Muscle layer of colon (tissue), 2 donors: Measurements from ENCODE around the gene FCER1G.

Source experiments
- H3K27ac ChIP-seq: one replicate; pipeline ENCODE4 v1.7.0; 2013; ENCODE audit warnings: low read depth, mild to moderate bottlenecking, low read length, moderate library complexity
- H3K27me3 ChIP-seq, 2 donors: one replicate each; pipeline ENCODE4 v1.7.0; 2013; ENCODE audit warnings: low read length in 2 of 2, mild to moderate bottlenecking in 2 of 2; ENCODE audit not compliant: insufficient read depth in 2 of 2, control insufficient read depth in 1 of 2
- H3K36me3 ChIP-seq: one replicate; pipeline ENCODE4 v1.7.0; 2013; ENCODE audit warnings: mild to moderate bottlenecking, low read length; ENCODE audit not compliant: insufficient read depth
- H3K4me1 ChIP-seq: one replicate; pipeline ENCODE4 v1.7.0; 2013; ENCODE audit warnings: mild to moderate bottlenecking, low read length; ENCODE audit not compliant: insufficient read depth
- H3K4me3 ChIP-seq, 2 donors: one replicate each; pipeline ENCODE4 v1.7.0; 2013; ENCODE audit warnings: low read length in 2 of 2, low read depth in 1 of 2, mild to moderate bottlenecking in 1 of 2, moderate library complexity in 1 of 2
- H3K9ac ChIP-seq: one replicate; pipeline ENCODE4 v1.7.0; 2013; ENCODE audit warnings: low read length
- H3K9me3 ChIP-seq: one replicate; pipeline ENCODE4 v1.7.0; 2013; ENCODE audit warnings: mild to moderate bottlenecking, low read length
- donor health status: abdominal sarcoma.
- donor health status: Adenocarcinoma of cecum.

Gene FCER1G

DNA sequence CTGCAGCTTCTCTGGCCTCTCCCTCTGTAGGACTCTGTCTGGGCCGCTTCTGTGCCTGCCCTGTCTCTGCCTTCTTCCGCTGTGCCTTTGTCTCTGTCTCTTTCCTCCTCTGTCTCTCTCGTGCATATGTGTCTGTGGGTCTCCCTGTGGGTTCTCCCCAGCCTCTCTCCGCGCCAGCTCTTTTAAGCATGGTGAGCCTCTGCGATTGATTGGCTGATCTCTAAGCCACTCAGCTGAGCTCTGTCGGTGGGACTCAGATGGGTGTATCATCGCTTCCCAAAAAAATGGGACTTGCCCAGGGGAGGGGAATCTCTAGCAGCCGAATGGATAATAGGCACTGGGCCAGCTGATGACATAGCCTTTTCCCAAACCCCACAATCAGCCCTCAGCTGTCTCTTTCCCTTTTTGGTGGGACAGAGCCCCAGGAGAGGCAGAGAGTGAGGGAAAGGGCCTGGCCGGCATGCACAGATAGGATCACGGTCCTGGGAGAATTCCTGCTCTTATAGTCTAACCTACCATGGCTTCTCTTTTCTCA lies 16.1 kb upstream of the FCER1G start, which contains the start of gene ADAMTS4:
TSS of gene ADAMTS4 (minus strand) at position 158 of the 535 bp plus-strand sequence. CDS start 427 bp downstream, outside the sequence.
- Histone ChIP-seq H3K4me1 (peaks cover 73% of the 10 kb centered on the region), H3K36me3 (peaks cover 14% of the 10 kb centered on the region), H3K27me3 (no peaks in the 10 kb centered on the region), H3K9me3 (no peaks in the 10 kb centered on the region), H3K27ac (peak within 1 kb of the TSS; percentile 81), H3K4me3 (peak within 1 kb of the TSS; percentile 22 to 53), H3K9ac (peak within 1 kb of the TSS; percentile 50)

DNA sequence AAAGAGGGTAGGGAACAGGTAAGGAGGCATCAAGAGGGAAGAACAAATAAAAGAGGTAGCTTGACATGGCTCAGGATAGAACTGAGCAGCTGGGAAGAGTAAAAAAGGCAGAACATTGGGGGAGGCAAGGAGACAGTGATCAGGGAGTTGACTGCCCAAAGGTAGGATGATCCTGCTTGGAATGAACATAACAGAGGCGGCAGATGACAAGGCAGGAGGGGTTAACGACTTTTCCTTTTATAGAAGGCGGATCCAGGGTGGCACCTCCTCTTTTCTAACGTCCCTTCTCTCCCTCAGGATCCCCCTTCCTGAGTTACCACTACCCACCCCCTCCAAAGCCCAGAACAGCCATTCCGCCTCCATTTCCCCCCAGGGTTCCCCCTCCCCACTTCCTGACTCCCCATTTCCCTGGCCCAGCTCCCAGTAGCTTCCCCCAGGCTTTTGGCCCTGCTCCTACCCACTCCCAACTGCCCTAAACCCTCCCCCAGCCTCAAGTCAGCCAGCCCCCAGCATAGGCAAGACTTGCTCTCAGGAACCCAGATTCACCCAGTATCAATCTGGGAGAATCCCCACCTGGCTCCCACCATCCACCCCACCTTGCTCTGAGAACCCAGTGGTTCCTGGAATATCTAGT lies 15.5 kb upstream of the FCER1G start:
- H3K9me3 ChIP-seq, result no peaks in the 10 kb centered on the region
- H3K4me1 ChIP-seq, result peaks cover 77% of the 10 kb centered on the region
- no peak overlapping the region for H3K9ac ChIP-seq
- H3K27me3 ChIP-seq, result no peaks in the 10 kb centered on the region
- peaks cover 18% of the 10 kb centered on the region for H3K36me3 ChIP-seq
- peak overlapping the region; percentile 81 for H3K27ac ChIP-seq
- no peak overlapping the region for H3K4me3 ChIP-seq

DNA sequence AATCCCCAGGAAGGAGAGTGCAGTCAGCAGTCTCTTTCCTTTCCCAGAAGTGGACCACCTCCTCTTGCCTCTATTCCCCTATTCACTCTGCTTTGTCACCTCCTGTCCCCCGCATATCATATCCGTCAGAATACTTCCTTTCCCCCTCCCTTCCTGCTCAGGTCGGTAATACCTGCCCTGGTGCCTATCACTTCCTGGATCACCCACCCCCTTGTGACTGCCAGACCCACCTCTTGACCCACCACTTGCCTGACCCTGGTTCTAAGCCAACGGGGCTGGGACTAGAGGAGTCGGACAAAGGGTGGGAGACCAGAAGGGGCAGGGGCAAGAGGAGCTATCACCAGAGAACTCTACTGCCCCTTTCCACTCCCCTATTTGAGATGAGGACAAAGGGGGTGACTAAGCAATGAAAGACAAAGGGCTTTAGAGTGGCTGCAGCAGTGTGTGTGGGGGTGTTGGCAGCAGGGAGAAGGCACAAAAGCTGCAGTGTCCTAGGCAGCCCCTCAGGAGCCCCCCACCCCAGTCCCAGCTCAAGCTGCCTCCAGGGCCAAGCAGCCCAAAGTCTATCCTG lies 14.6 kb upstream of the FCER1G start:
- H3K27ac ChIP-seq, result peak overlapping the region; percentile 81

DNA sequence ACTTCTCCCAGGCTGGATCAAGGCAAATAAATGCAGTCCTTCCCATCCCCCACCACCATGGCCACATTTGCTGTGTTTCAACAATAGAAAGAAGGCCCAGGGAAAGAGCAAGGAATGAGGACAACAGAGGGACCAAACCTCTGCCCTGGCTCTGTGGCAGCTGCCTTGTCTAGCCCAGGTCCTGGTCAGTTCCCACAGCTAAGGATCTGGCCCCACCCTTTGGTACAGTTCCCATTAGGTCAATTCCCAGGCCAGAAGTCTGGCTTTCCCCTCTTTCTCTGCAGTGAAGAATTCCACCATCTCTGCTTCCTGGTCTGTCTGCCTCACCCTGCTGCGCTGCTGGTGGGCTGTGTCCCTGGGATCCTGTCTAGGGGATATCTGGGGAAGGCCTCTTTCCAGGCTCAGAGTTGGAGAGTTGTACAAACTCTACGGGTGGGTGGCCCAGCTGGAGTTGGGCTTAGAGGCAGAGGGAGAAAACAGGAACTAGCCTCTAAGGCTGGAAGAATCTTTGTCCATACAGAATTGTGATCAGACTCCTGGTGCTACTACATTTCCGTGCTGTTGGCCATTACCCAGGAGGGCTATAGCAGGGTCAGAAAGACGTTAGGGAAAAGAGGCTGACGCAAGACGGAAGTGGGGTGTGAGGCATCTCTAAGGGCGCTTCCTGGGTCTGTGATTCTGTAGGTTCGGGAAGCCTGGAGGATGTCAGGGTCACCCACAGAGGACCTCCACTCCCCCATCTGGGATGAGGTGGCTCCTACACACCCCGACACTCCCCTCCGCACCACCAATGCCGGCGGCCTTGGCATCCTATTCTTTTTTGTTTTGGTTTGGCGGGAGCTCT lies 13.9 kb upstream of the FCER1G start:
- no peaks in the 10 kb centered on the region for H3K27me3 ChIP-seq
- peak overlapping the region; percentile 35 to 100 for H3K4me3 ChIP-seq
- H3K9me3 ChIP-seq, result no peaks in the 10 kb centered on the region
- H3K4me1 ChIP-seq, result peaks cover 73% of the 10 kb centered on the region
- peak overlapping the region; percentile 98 for H3K9ac ChIP-seq
- H3K27ac ChIP-seq, result peak overlapping the region; percentile 81
- H3K36me3 ChIP-seq, result peaks cover 20% of the 10 kb centered on the region

More for the DNA sequence above, 14.6 kb upstream of the FCER1G start:
- Histone ChIP-seq H3K4me1 (peaks cover 77% of the 10 kb centered on the region), H3K27me3 (no peaks in the 10 kb centered on the region), H3K9me3 (no peaks in the 10 kb centered on the region), H3K4me3 (peak overlapping the region in 1 of 2 donors; percentile 100), H3K36me3 (peaks cover 14% of the 10 kb centered on the region), H3K9ac (no peak overlapping the region)

DNA sequence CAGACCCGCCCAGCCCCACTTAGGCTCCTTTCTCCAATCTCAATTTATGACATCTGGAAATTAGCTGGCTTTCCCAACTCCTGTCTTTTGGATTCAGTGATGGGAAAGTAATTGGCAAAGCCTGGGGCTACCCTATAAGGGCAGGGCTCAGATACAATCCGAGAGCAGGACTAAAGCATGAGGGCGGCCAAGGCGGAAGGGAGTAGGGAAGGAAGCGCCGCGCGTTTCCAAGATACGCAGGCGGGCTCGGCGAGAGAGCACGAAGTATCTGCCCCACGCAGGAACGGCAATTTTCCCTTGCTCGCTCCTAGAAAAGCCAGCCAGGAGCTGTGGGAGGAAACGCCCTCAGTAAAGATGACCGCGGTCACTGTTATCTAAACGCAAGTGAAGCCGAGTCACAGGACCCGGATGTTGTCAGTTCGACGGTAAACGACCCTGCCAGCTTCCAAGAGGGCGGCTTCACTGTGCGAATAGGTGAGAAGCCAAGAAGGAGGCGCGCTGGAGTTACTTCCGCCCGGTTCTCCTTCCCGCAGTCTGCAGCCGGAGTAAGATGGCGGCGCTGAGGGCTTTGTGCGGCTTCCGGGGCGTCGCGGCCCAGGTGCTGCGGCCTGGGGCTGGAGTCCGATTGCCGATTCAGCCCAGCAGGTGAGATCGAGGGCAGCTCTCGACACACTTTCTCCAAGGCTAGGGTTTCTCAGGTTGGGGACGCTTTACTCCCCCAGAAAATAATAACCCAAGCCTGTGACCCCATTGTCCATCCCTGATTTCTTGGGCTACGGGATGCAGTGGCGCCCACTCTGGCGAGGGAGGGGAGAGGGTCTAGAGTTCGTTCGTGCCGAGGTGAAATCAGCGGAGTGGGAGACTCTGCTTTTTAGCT lies 13.0 kb upstream of the FCER1G start, which contains the start of gene NDUFS2:
TSS of gene NDUFS2 (plus strand) at position 532 of the 877 bp plus-strand sequence. CDS start at position 551, 19 bp downstream.
- Histone ChIP-seq H3K4me1 (peaks cover 65% of the 10 kb centered on the region), H3K36me3 (peaks cover 28% of the 10 kb centered on the region)

DNA sequence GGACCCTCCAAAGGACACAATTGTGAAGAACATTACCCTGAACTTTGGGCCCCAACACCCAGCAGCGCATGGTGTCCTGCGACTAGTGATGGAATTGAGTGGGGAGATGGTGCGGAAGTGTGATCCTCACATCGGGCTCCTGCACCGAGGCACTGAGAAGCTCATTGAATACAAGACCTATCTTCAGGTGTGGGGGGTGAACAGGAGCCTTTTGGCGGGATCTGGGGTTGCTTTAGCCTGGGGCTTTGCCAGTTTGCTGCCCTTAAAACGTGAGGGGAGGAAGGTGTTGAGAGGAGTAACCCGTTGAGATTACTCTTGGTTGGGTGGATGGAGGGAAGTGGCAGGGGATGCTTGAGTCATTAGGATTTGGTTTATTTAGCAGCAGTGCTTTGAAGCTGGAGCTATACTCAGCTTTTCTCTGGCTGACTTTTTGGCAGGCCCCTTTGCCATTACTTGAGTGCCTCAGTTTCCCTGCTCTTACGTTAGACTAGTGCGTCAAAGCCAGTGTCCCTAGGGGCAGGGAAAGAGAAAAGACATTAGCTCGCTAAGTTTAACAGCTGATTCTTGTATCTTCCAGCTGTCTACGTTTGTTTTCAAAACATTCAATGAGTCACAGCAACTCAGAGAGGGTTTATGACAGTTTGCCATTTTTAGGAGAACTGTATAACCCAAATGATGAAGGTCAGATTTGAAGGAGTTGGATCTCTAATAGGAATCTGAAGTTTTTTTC lies 8.5 kb upstream of the FCER1G start:
- Histone ChIP-seq H3K4me3 (no peak overlapping the region), H3K9ac (no peak overlapping the region), H3K9me3 (no peaks in the 10 kb centered on the region), H3K27ac (no peak overlapping the region), H3K36me3 (peaks cover 61% of the 10 kb centered on the region), H3K4me1 (peaks cover 30% of the 10 kb centered on the region), H3K27me3 (no peaks in the 10 kb centered on the region)

More for the DNA sequence above, 13.0 kb upstream of the FCER1G start, which contains the start of gene NDUFS2:
- Histone ChIP-seq H3K27me3 (no peaks in the 10 kb centered on the region), H3K9me3 (no peaks in the 10 kb centered on the region), H3K4me3 (peak within 1 kb of the TSS; percentile 46 to 100), H3K9ac (peak within 1 kb of the TSS; percentile 98), H3K27ac (peak within 1 kb of the TSS; percentile 81)

DNA sequence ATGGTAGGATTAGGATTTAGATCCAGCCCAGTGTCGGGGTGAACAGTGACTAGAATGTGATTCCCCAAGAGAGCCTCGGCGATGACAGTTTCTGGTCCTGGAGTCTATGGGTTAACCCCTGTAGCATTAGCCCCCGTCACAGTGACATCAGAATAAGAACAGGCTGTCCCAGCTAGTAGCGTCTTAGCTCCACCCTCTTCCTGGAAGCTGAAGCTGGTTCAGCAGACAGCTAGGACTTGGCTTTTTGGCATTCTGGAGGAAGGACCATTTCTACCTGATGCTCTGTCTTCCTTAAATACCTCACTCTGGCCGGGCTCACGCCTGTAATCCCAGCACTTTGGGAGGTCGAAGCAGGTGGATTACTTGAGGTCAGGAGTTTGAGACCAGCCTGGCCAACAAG lies 7.9 kb upstream of the FCER1G start:
- Histone ChIP-seq H3K4me3 (no peak overlapping the region), H3K4me1 (peaks cover 27% of the 10 kb centered on the region), H3K9me3 (no peaks in the 10 kb centered on the region), H3K27me3 (no peaks in the 10 kb centered on the region), H3K36me3 (peaks cover 67% of the 10 kb centered on the region), H3K27ac (no peak overlapping the region), H3K9ac (no peak overlapping the region)

DNA sequence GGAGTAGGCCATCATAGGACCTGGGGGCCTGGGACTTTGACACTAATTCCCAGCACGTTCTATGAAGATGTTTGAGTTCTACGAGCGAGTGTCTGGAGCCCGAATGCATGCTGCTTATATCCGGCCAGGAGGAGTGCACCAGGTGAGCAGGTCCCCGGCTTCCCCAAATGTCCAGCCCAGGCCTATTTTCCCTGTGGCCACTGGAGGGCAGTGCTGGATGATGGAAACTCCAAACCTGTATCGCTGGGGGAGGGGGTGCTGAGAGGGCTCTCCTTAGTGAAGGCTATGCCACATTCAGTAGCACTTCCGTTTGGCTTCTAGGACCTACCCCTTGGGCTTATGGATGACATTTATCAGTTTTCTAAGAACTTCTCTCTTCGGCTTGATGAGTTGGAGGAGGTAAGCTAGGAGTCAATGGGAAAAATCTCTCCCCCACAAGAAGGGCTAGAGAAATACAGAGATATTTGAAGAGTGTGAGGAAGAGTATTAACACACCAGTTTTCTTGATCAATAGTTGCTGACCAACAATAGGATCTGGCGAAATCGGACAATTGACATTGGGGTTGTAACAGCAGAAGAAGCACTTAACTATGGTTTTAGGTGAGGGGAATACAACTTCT lies 5.2 kb upstream of the FCER1G start:
- peaks cover 11% of the 10 kb centered on the region for H3K4me1 ChIP-seq
- H3K27me3 ChIP-seq, result no peaks in the 10 kb centered on the region
- H3K27ac ChIP-seq, result peak overlapping the region; percentile 58
- H3K36me3 ChIP-seq, result peaks cover 76% of the 10 kb centered on the region
- H3K9me3 ChIP-seq, result no peaks in the 10 kb centered on the region
- H3K4me3 ChIP-seq, result no peak overlapping the region
- H3K9ac ChIP-seq, result no peak overlapping the region

DNA sequence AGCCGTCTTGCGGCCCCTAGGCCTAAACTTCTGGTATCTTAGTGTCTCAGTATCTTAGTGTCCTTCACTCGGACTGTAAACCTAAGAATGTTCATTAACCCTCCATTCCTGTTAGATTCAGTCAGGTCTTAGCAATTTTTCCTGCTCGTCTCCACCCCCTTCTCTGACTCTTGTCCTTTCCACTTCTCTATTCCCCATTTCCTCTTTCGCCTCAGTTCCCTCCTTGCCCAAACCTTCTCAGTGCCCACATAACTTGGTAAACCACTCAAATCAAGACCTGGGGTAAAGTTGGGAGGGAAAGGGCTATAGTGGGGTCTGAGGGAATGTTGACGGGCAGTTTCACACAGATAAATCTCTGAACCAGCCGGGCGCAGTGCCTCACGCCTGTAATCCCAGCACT lies 726 bp upstream of the FCER1G start:
- H3K27ac ChIP-seq, result no peak overlapping the region
- no peak overlapping the region for H3K9ac ChIP-seq
- H3K27me3 ChIP-seq, result no peaks in the 10 kb centered on the region
- no peaks in the 10 kb centered on the region for H3K9me3 ChIP-seq
- H3K4me1 ChIP-seq, result peaks cover 8% of the 10 kb centered on the region
- H3K36me3 ChIP-seq, result peaks cover 50% of the 10 kb centered on the region
- H3K4me3 ChIP-seq, result no peak overlapping the region
